ENCODE results near the gene CLCN6. TPM values are rescaled to one million over a fixed set of nuclear protein-coding genes. Genes with fewer than 3 reads are reported as not detected.

The CLCN6 gene
- polyA plus RNA-seq, 4 donors = 9.2 to 20.9 (median 12.1) TPM

DNA sequence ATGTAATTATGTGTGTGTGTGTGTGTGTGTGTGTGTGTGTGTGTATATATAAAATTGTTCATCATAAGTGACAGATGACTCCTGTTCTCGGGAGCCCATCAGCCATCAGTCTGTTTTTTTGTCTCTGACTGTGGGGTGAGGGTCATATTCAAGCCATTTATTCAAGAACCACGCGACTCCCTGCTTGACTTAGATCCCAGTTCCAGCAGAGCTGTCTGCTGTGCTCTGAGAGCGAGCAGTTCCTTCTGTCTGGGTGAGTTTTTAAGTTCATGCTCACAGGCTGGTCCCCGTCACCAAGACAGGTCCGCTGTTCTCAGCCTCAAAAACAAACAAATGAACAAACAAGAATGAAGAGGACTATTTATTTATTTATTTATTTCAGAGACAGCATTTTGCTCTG lies 71.1 kb downstream of the CLCN6 start:
- H3K9me3 ChIP-seq (ENCODE audit: control insufficient read depth in 2 of 2, insufficient read depth in 1 of 2, low read depth in 1 of 2, low read length in 1 of 2) = no peaks in the 10 kb centered on the region
- DNase-seq (no peak), FAIRE-seq (no peak)
- no peak overlapping the region for H3K4me3 ChIP-seq (ENCODE audit: low read depth in 1 of 3, low read length in 3 of 3)
- WGBS, 3 donors = 45 to 65% (median 58%) methylated on average over 6 of the region's 6 CpGs
- H3K27ac ChIP-seq (ENCODE audit: low read depth in 1 of 3, low read length in 2 of 3) = no peak overlapping the region
- H3K36me3 ChIP-seq (ENCODE audit: control insufficient read depth in 3 of 3, insufficient read depth in 2 of 3, low read depth in 1 of 3, low read length in 3 of 3) = no peaks in the 10 kb centered on the region
- peaks cover 0 to 14% (median 0%) of the 10 kb centered on the region in 3 donors for H3K27me3 ChIP-seq (ENCODE audit: control insufficient read depth in 3 of 3, insufficient read depth in 3 of 3, low read length in 3 of 3)
- peaks cover 0 to 11% (median 0%) of the 10 kb centered on the region in 3 donors for H3K4me1 ChIP-seq (ENCODE audit: control insufficient read depth in 3 of 3, insufficient read depth in 2 of 3, low read depth in 1 of 3, low read length in 2 of 3)

DNA sequence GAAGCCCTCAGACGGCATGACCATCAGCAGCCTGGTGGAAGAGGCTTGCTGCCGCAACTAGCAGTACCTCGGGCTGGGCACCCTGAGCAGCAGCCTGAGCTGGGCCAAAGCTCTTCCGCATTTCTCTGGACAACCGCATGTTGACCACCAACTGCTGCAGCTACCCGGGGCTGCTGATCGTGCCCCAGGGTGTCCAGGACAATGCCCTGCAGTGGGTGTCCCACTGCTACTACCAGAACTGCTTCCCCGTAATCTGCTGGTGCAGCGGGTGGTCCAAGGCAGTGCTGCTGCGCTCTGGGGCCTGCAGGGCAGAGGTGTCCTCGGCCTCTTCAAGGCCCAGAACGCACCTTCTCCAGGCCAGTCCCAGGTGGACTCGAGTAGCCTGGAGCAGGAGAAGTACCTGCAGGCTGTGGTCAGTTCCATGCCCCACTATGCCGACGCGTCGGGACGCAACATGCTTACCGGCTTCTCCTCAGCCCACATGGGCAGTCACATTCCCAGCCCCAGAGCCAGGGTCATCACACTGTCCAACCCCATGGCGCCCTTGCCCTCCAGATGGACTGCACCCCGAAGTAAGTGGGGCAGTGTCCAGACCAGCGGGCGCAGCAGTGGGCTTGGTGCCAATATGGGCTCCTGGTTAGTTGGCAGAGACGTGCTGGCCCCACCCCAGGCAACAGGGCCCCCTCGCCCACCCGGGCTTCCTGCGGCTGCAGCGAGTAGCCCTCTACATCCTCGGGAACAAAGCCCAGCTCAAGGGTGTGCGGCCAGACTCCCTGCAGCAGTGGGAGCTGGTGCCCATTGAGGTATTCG lies 72.3 kb downstream of the CLCN6 start:
- Histone ChIP-seq H3K9me3 (ENCODE audit: control insufficient read depth in 2 of 2, insufficient read depth in 1 of 2, low read depth in 1 of 2, low read length in 1 of 2) (no peaks in the 10 kb centered on the region), H3K27me3 (ENCODE audit: control insufficient read depth in 3 of 3, insufficient read depth in 3 of 3, low read length in 3 of 3) (peaks cover 0 to 14% (median 0%) of the 10 kb centered on the region in 3 donors), H3K36me3 (ENCODE audit: control insufficient read depth in 3 of 3, insufficient read depth in 2 of 3, low read depth in 1 of 3, low read length in 3 of 3) (no peaks in the 10 kb centered on the region), H3K27ac (ENCODE audit: low read depth in 1 of 3, low read length in 2 of 3) (no peak overlapping the region), H3K4me1 (ENCODE audit: control insufficient read depth in 3 of 3, insufficient read depth in 2 of 3, low read depth in 1 of 3, low read length in 2 of 3) (peaks cover 0 to 22% (median 0%) of the 10 kb centered on the region in 3 donors), H3K4me3 (ENCODE audit: low read depth in 1 of 3, low read length in 3 of 3) (no peak overlapping the region)
- WGBS, 3 donors = 75 to 88% (median 81%) methylated on average over 30 to 31 of the region's 31 CpGs
- DNase-seq (no peak), FAIRE-seq (no peak)

DNA sequence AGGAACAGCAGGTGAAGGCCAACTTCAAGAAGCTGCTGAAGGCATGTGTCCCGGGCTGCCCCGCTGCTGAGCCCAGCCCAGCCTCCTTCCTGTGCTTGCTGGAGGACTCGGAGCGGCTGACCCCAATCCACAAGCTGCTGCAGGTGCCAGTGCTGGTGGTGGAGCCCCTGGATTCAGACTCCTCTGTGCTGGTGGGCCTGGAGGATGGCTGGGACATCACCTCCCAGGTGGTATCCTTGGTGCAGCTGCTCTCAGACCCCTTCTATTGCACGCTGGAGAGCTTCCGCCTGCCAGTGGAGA lies 72.8 kb downstream of the CLCN6 start:
- WGBS, 3 donors = 84 to 91% (median 87%) methylated on average over 6 of the region's 6 CpGs
- no peaks in the 10 kb centered on the region for H3K36me3 ChIP-seq (ENCODE audit: control insufficient read depth in 3 of 3, insufficient read depth in 2 of 3, low read depth in 1 of 3, low read length in 3 of 3)
- H3K4me1 ChIP-seq (ENCODE audit: control insufficient read depth in 3 of 3, insufficient read depth in 2 of 3, low read depth in 1 of 3, low read length in 2 of 3) = peaks cover 0 to 22% (median 0%) of the 10 kb centered on the region in 3 donors
- no peak overlapping the region for H3K4me3 ChIP-seq (ENCODE audit: low read depth in 1 of 3, low read length in 3 of 3)
- H3K9me3 ChIP-seq (ENCODE audit: control insufficient read depth in 2 of 2, insufficient read depth in 1 of 2, low read depth in 1 of 2, low read length in 1 of 2) = no peaks in the 10 kb centered on the region
- peaks cover 0 to 14% (median 0%) of the 10 kb centered on the region in 3 donors for H3K27me3 ChIP-seq (ENCODE audit: control insufficient read depth in 3 of 3, insufficient read depth in 3 of 3, low read length in 3 of 3)
- no peak for DNase-seq
- FAIRE-seq = no peak
- no peak overlapping the region for H3K27ac ChIP-seq (ENCODE audit: low read depth in 1 of 3, low read length in 2 of 3)

- peaks cover 0 to 14% (median 0%) of the 10 kb centered on the region in 3 donors for H3K27me3 ChIP-seq (ENCODE audit: control insufficient read depth in 3 of 3, insufficient read depth in 3 of 3, low read length in 3 of 3)
- H3K4me1 ChIP-seq (ENCODE audit: control insufficient read depth in 3 of 3, insufficient read depth in 2 of 3, low read depth in 1 of 3, low read length in 2 of 3) = peaks cover 0 to 22% (median 0%) of the 10 kb centered on the region in 3 donors
- no peak for DNase-seq
- H3K27ac ChIP-seq (ENCODE audit: low read depth in 1 of 3, low read length in 2 of 3) = no peak overlapping the region
- FAIRE-seq = no peak
- no peaks in the 10 kb centered on the region for H3K9me3 ChIP-seq (ENCODE audit: control insufficient read depth in 2 of 2, insufficient read depth in 1 of 2, low read depth in 1 of 2, low read length in 1 of 2)
- H3K36me3 ChIP-seq (ENCODE audit: control insufficient read depth in 3 of 3, insufficient read depth in 2 of 3, low read depth in 1 of 3, low read length in 3 of 3) = no peaks in the 10 kb centered on the region
- no peak overlapping the region for H3K4me3 ChIP-seq (ENCODE audit: low read depth in 1 of 3, low read length in 3 of 3)
- 73 to 82% (median 78%) methylated on average over 27 to 28 of the region's 28 CpGs for whole genome bisulfite sequencing, 3 donors
These were observed 73.6 kb downstream of the CLCN6 start for GRCh38 chr1:11879311-11880180.

GRCh38 chr1:11880181-11880575 lies 74.2 kb downstream of the CLCN6 start:
- FAIRE-seq (no peak), DNase-seq (no peak)
- no peak overlapping the region for H3K4me3 ChIP-seq (ENCODE audit: low read depth in 1 of 3, low read length in 3 of 3)
- H3K4me1 ChIP-seq (ENCODE audit: control insufficient read depth in 3 of 3, insufficient read depth in 2 of 3, low read depth in 1 of 3, low read length in 2 of 3) = peaks cover 0 to 22% (median 0%) of the 10 kb centered on the region in 3 donors
- no peak overlapping the region for H3K27ac ChIP-seq (ENCODE audit: low read depth in 1 of 3, low read length in 2 of 3)
- H3K9me3 ChIP-seq (ENCODE audit: control insufficient read depth in 2 of 2, insufficient read depth in 1 of 2, low read depth in 1 of 2, low read length in 1 of 2) = no peaks in the 10 kb centered on the region
- no peaks in the 10 kb centered on the region for H3K36me3 ChIP-seq (ENCODE audit: control insufficient read depth in 3 of 3, insufficient read depth in 2 of 3, low read depth in 1 of 3, low read length in 3 of 3)
- 59 to 67% (median 64%) methylated on average over 12 of the region's 12 CpGs for WGBS, 3 donors
- peaks cover 0 to 11% (median 0%) of the 10 kb centered on the region in 3 donors for H3K27me3 ChIP-seq (ENCODE audit: control insufficient read depth in 3 of 3, insufficient read depth in 3 of 3, low read length in 3 of 3)

DNA sequence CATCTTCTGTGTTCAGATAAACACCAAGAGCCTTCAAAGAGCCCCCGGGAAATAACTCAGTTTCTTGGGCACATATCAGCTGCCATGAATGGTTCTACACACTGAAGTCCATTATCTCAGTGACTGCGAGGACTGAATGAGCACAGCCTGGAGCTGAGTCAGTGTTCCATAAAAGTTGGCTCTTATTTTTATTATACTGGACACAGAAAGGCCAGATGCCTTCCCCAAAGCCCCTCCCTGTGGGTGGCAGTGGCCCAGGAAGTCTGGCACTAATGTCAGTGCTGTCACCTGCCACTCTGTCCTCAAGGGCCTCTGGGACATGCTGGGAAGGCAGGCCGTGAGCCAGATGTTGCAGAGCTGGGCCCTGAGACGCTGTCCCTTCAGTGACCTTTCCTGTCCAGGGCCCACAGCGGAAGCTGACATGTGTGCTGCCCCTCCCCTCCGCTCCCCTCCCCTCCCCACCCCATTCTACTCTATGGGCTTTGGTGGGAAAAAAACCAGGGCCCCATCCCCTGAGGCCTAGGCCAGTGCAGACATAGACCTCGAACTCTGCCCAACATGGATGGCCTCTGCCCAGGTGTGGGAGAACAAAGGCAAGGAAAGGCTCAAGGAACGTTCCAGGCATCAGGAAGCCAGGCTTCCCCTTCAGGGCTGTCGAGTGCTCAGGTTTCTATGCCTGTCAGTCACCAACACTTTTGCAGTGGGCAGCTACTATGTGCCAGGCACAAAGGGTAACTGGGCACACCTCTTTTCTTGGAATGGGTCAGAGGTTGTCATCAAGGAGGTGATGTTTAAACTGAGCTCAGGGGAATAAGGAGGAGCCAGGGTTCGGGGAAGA lies 75.1 kb downstream of the CLCN6 start:
- no peaks in the 10 kb centered on the region for H3K9me3 ChIP-seq (ENCODE audit: control insufficient read depth in 2 of 2, insufficient read depth in 1 of 2, low read depth in 1 of 2, low read length in 1 of 2)
- WGBS, 3 donors = 48 to 60% (median 51%) methylated on average over 10 of the region's 10 CpGs
- H3K4me1 ChIP-seq (ENCODE audit: control insufficient read depth in 3 of 3, insufficient read depth in 2 of 3, low read depth in 1 of 3, low read length in 2 of 3) = peaks cover 0 to 22% (median 0%) of the 10 kb centered on the region in 3 donors
- DNase-seq (peak in 1 of 2 donors; percentile 15), FAIRE-seq (no peak)
- H3K27me3 ChIP-seq (ENCODE audit: control insufficient read depth in 3 of 3, insufficient read depth in 3 of 3, low read length in 3 of 3) = peaks cover 0 to 9% (median 0%) of the 10 kb centered on the region in 3 donors
- H3K27ac ChIP-seq (ENCODE audit: low read depth in 1 of 3, low read length in 2 of 3) = peak overlapping the region in 1 of 3 donors; percentile 35
- H3K36me3 ChIP-seq (ENCODE audit: control insufficient read depth in 3 of 3, insufficient read depth in 2 of 3, low read depth in 1 of 3, low read length in 3 of 3) = no peaks in the 10 kb centered on the region
- no peak overlapping the region for H3K4me3 ChIP-seq (ENCODE audit: low read depth in 1 of 3, low read length in 3 of 3)

DNA sequence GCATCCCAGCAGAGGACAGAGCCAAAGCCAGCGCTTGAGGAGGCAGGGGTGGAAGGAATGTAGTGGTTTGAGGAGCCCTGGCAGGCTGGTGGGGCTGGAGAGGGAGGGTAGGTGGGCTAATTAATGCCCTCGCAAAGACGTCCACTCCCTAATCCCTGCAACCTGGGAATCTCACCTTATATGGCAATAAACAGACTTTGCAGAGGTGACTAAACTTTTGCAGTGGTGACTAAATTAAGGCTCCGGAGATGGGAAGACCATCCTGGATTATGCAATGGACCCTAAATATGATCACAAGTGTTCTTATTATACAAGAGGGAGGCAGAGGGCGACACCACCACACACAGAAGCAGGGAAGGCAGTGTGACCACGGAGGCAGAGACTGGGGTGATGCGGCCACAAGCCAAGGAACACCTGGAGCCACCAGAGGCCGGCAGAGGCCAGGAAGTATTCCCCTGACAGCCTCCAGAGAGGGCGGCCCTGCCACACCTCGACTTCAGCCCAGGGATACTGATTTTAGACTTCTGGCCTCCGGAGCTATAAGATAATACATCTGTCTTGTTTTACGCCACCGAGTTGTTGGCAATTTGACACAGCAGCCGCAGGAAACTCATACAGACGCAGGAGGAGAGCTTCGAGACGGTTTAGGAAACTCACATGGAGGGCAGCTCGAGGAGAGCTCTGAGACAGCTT lies 75.9 kb downstream of the CLCN6 start:
- WGBS, 3 donors = 77 to 81% (median 80%) methylated on average over 18 of the region's 18 CpGs
- no peak for DNase-seq
- no peak for FAIRE-seq
- Histone ChIP-seq H3K36me3 (ENCODE audit: control insufficient read depth in 3 of 3, insufficient read depth in 2 of 3, low read depth in 1 of 3, low read length in 3 of 3) (no peaks in the 10 kb centered on the region), H3K27me3 (ENCODE audit: control insufficient read depth in 3 of 3, insufficient read depth in 3 of 3, low read length in 3 of 3) (peaks cover 0 to 6% (median 0%) of the 10 kb centered on the region in 3 donors), H3K27ac (ENCODE audit: low read depth in 1 of 3, low read length in 2 of 3) (peak overlapping the region in 1 of 3 donors; percentile 35), H3K9me3 (ENCODE audit: control insufficient read depth in 2 of 2, insufficient read depth in 1 of 2, low read depth in 1 of 2, low read length in 1 of 2) (no peaks in the 10 kb centered on the region), H3K4me1 (ENCODE audit: control insufficient read depth in 3 of 3, insufficient read depth in 2 of 3, low read depth in 1 of 3, low read length in 2 of 3) (peaks cover 0 to 22% (median 0%) of the 10 kb centered on the region in 3 donors), H3K4me3 (ENCODE audit: low read depth in 1 of 3, low read length in 3 of 3) (no peak overlapping the region)

Data from small intestine (tissue), 7 donors.